HCT116 (cell line): ENCODE results near the gene SNPH. TPM values are rescaled to one million over a fixed set of nuclear protein-coding genes. Genes with fewer than 3 reads are reported as not detected.

Experiments used
- ATAC-seq: fragments of 200-7000 bp; cut with Tn5 transposase; 2 replicates; pipeline ENCODE4 v1.9.1; 2020; ENCODE audit warnings: mild to moderate bottlenecking, moderate library complexity
- BruUV-seq: library from RNA; stranded (reverse); fragments of 400-500 nt; replicated peaks from 2 replicates; lab custom pipeline; 2021; lab: Mats Ljungman, UMichigan
- CTCF ChIA-PET: fragments of 300-600 bp; sonication (Branson Sonifier 250); formaldehyde crosslinking; loops from one replicate; lab custom pipeline; 2021; ENCODE audit warnings: antibody characterized with exemption; lab: Charles Lee
- POLR2A ChIA-PET: fragments of 300-600, 350-600 bp; sonication (Branson Sonifier 250); formaldehyde crosslinking; loops from one replicate; lab custom pipeline; 2021; ENCODE audit warnings: antibody characterized with exemption; lab: Charles Lee
- RAD21 ChIA-PET, 2 experiments: fragments of 300-600 bp; sonication (Branson Sonifier 250); formaldehyde crosslinking; loops; one replicate each; lab custom pipeline; 2023; ENCODE audit warnings: low total read pairs in 2 of 2; ENCODE audit not compliant: uncharacterized antibody in 2 of 2, unreplicated experiment in 2 of 2, low non-redundant PET in 1 of 2; lab: Charles Lee
- DNase-seq: peaks from one replicate; pipeline ENCODE4 v3.0.0-alpha.2; 2010; ENCODE audit warnings: low read depth, low spot score
- H2AFZ ChIP-seq: fragments of 200-600 bp; shearing (Covaris generic), sonication (generic); 2 replicates; pipeline ENCODE4 v1.6.1; 2017; ENCODE audit warnings: low read depth, mixed run types, mixed read lengths, antibody characterized with exemption, low read length; ENCODE audit not compliant: poor library complexity, severe bottlenecking
- H3K27ac ChIP-seq: 2 replicates; pipeline ENCODE4 v1.5.1; 2012; ENCODE audit warnings: low read depth, low read length
- H3K27me3 ChIP-seq: fragments of 200-600 bp; sonication (generic); 2 replicates; pipeline ENCODE4 v1.6.1; 2016; ENCODE audit warnings: mixed run types, low read length, mixed read lengths; ENCODE audit not compliant: insufficient read depth
- H3K36me3 ChIP-seq, 2 experiments: fragments of 200-500 bp in 1 of 2; fragments of 200-600 bp in 1 of 2; sonication (Bioruptor generic) in 1 of 2; sonication (generic) in 1 of 2; 2 replicates each; pipeline versions ENCODE4 v1.5.1 to v1.6.1; 2014 to 2016; ENCODE audit warnings: low read length in 2 of 2, inconsistent platforms in 1 of 2, mixed read lengths in 1 of 2, mixed run types in 1 of 2; ENCODE audit not compliant: insufficient read depth in 2 of 2, control insufficient read depth in 1 of 2
- H3K4me1 ChIP-seq, 2 experiments: fragments of 200-600 bp in 1 of 2; sonication (generic) in 1 of 2; 2 replicates each; pipeline versions ENCODE4 v1.5.1 to v1.6.1; 2012 to 2017; ENCODE audit warnings: low read length in 2 of 2, inconsistent platforms in 1 of 2, mild to moderate bottlenecking in 1 of 2, mixed read lengths in 1 of 2, mixed run types in 1 of 2, moderate library complexity in 1 of 2; ENCODE audit not compliant: insufficient read depth in 2 of 2, control insufficient read depth in 1 of 2
- H3K4me2 ChIP-seq: fragments of 200-600 bp; sonication (generic); 2 replicates; pipeline ENCODE4 v1.6.1; 2017; ENCODE audit warnings: mixed run types, low read length, mixed read lengths
- H3K4me3 ChIP-seq, 2 experiments: fragments of 200-600 bp in 1 of 2; sonication (generic) in 1 of 2; replicated peaks in 1 of 2; 2 replicates each; pipeline ENCODE4 v1.5.1; 2011 to 2016; ENCODE audit warnings: low read length in 2 of 2, control low read depth in 1 of 2, low read depth in 1 of 2, mild to moderate bottlenecking in 1 of 2, mixed read lengths in 1 of 2, mixed run types in 1 of 2
- H3K79me2 ChIP-seq: fragments of 200-600 bp; sonication (generic); 2 replicates; pipeline ENCODE4 v1.6.1; 2017; ENCODE audit warnings: mild to moderate bottlenecking, mixed run types, low read length, moderate library complexity, mixed read lengths; ENCODE audit not compliant: insufficient read depth
- H3K9ac ChIP-seq: fragments of 200-600 bp; sonication (generic); 2 replicates; pipeline ENCODE4 v1.6.1; 2016; ENCODE audit warnings: low read length, mixed read lengths
- H3K9me2 ChIP-seq: fragments of 200-600 bp; sonication (generic), shearing (Covaris generic); 2 replicates; pipeline ENCODE4 v1.6.1; 2017; ENCODE audit warnings: mixed run types, mild to moderate bottlenecking, moderate library complexity; ENCODE audit not compliant: insufficient read depth
- H3K9me3 ChIP-seq, 2 experiments: fragments of 200-500 bp in 1 of 2; fragments of 200-600 bp in 1 of 2; sonication (Bioruptor generic) in 1 of 2; sonication (generic) in 1 of 2; 2 replicates each; pipeline ENCODE4 v1.6.1; 2014 to 2017; ENCODE audit warnings: low read length in 2 of 2, mixed read lengths in 2 of 2, inconsistent platforms in 1 of 2, low read depth in 1 of 2, mild to moderate bottlenecking in 1 of 2, mixed run types in 1 of 2, moderate library complexity in 1 of 2; ENCODE audit not compliant: control insufficient read depth in 1 of 2, insufficient read depth in 1 of 2
- H4K20me1 ChIP-seq: fragments of 200-600 bp; sonication (generic), shearing (Covaris generic); 2 replicates; pipeline ENCODE4 v1.6.1; 2017; ENCODE audit warnings: mixed run types, mild to moderate bottlenecking, moderate library complexity; ENCODE audit not compliant: insufficient read depth
- EGR1 ChIP-seq: IDR thresholded peaks from 2 replicates; pipeline ENCODE4 v1.6.1; 2012; ENCODE audit warnings: low read depth
- ELF1 ChIP-seq: IDR thresholded peaks from 2 replicates; pipeline ENCODE4 v1.6.1; 2012; ENCODE audit warnings: low read depth, borderline replicate concordance
- EZH2 ChIP-seq: fragments of 200-600 bp; sonication (generic); IDR thresholded peaks from 2 replicates; pipeline ENCODE4 v1.6.1; 2017; ENCODE audit warnings: antibody characterized with exemption, mixed run types
- EZH2phosphoT487 ChIP-seq: fragments of 200-600 bp; IDR thresholded peaks from 2 replicates; pipeline ENCODE4 v1.6.1; 2018; ENCODE audit warnings: antibody characterized with exemption, borderline replicate concordance
- JUND ChIP-seq: IDR thresholded peaks from 2 replicates; pipeline ENCODE4 v1.6.1; 2012
- POLR2A ChIP-seq: IDR thresholded peaks from 2 replicates; pipeline ENCODE4 v1.7.0; 2011; ENCODE audit warnings: borderline replicate concordance; ENCODE audit not compliant: insufficient read depth, insufficient read length; ENCODE audit errors: extremely low read depth
- POLR2AphosphoS5 ChIP-seq: IDR thresholded peaks from 2 replicates; pipeline ENCODE4 v1.6.1; 2011; ENCODE audit warnings: mild to moderate bottlenecking, low read depth, low read length, moderate library complexity
- SIN3A ChIP-seq: IDR thresholded peaks from 2 replicates; pipeline ENCODE4 v1.6.1; 2012; ENCODE audit warnings: low read depth
- ZNF274 ChIP-seq: fragments of 200-500 bp; sonication (Bioruptor generic); IDR thresholded peaks from 2 replicates; pipeline ENCODE4 v1.6.1; 2014; ENCODE audit warnings: mild to moderate bottlenecking, low read depth, low read length, inconsistent platforms
- intact Hi-C: fragments of 100-400 bp; cut with micrococcal nuclease; formaldehyde crosslinking; loops from 2 replicates; pipeline ENCODE4 v1.10.0; 2022
- total RNA-seq: library from RNA; stranded (reverse); gene quantifications from one replicate; pipeline ENCODE4 v1.2.1, GENCODE V29; 2021; ENCODE audit not compliant: unreplicated experiment
- TF ChIP-seq, protein P1 (sequence below), 3 experiments: fragments of 200-600 bp in 1 of 3; sonication (generic) in 1 of 3; IDR thresholded peaks in 2 of 3; conservative IDR thresholded peaks in 1 of 3; 2 replicates each; pipeline ENCODE4 v1.5.1; 2012 to 2017; ENCODE audit warnings: low read depth in 2 of 3, low read length in 2 of 3, antibody characterized with exemption in 1 of 3, borderline replicate concordance in 1 of 3, control low read depth in 1 of 3, mild to moderate bottlenecking in 1 of 3, mixed read lengths in 1 of 3, mixed run types in 1 of 3, moderate library complexity in 1 of 3; ENCODE audit not compliant: insufficient read depth in 1 of 3
- TF ChIP-seq, protein P2 (sequence below): IDR thresholded peaks from 2 replicates; pipeline ENCODE4 v1.6.1; 2012

SNPH gene
- total RNA-seq, 1 experiment from 2014 or later: 3.2 TPM

DNA sequence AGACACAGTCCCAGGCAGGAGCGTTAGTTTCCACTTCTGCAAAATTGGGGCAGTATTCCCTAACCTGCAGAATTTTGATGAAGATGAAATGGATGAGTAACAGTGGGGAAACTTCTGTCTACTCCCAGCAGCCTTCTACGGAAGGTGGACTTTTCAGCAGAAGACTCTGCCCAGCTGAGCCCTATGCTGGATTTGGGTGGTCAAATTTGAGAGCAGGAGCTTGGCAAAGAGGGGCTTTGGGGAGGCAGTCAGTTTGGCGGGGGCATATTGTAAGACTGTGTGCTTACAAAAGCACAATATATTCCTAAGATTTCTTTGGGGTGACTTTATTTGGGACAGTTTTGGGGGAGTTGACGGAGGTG, 68.3 kb downstream of the SNPH start:
- Histone ChIP-seq H3K9me2 (no peaks in the 10 kb centered on the region), H3K36me3 (0 out of 4 replicates have a peak, but pooled peaks cover 0 to 3% of the 10 kb centered on the region in 2 experiments), H3K4me3 (no peak overlapping the region), H3K27me3 (no peaks in the 10 kb centered on the region), H3K4me2 (no peak overlapping the region), H3K9me3 (no peaks in the 10 kb centered on the region), H2AFZ (no peak overlapping the region), H3K27ac (no peak overlapping the region), H4K20me1 (no peaks in the 10 kb centered on the region; the same call in 1 of the 2 replicates), H3K79me2 (peaks cover 48% of the 10 kb centered on the region), H3K4me1 (peaks cover 4 to 7% of the 10 kb centered on the region in 2 experiments), H3K9ac (no peak overlapping the region)
- intact Hi-C loops: no loop called here
- ChIA-PET CTCF (interaction anchor here (1.0 kb wide), 1 partner anchor 10 kb away, joined by 3 read pairs; no protein-coding TSS in a partner anchor), RAD21 (no interaction called here), POLR2A (no interaction called here)
- no TSS peak for BruUV-seq
- TF ChIP-seq EGR1 (no peak), JUND (no peak), ELF1 (no peak), EZH2 (no peak), EZH2phosphoT487 (no peak), SIN3A (no peak), ZNF274 (no peak), POLR2AphosphoS5 (no peak), POLR2A (no peak)
- TF ChIP-seq, protein P1, sequence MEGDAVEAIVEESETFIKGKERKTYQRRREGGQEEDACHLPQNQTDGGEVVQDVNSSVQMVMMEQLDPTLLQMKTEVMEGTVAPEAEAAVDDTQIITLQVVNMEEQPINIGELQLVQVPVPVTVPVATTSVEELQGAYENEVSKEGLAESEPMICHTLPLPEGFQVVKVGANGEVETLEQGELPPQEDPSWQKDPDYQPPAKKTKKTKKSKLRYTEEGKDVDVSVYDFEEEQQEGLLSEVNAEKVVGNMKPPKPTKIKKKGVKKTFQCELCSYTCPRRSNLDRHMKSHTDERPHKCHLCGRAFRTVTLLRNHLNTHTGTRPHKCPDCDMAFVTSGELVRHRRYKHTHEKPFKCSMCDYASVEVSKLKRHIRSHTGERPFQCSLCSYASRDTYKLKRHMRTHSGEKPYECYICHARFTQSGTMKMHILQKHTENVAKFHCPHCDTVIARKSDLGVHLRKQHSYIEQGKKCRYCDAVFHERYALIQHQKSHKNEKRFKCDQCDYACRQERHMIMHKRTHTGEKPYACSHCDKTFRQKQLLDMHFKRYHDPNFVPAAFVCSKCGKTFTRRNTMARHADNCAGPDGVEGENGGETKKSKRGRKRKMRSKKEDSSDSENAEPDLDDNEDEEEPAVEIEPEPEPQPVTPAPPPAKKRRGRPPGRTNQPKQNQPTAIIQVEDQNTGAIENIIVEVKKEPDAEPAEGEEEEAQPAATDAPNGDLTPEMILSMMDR (IDR thresholded peaks at IDR 0.05 in 2 of 3, conservative IDR thresholded peaks at IDR 0.05 in 1 of 3; ENCODE audit: borderline replicate concordance in 1 of 3, insufficient read depth in 1 of 3, low read depth in 2 of 3, low read length in 2 of 3): no peak
- TF ChIP-seq, protein P2, sequence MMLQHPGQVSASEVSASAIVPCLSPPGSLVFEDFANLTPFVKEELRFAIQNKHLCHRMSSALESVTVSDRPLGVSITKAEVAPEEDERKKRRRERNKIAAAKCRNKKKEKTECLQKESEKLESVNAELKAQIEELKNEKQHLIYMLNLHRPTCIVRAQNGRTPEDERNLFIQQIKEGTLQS: no peak
- DNase-seq (no peak), ATAC-seq (no peak)
